IMR-90 (cell line): Measurements from ENCODE around the gene ATP6V1F. TPM values are rescaled to one million over a fixed set of nuclear protein-coding genes. Genes with fewer than 3 reads are reported as not detected.

Experiments
- ATAC-seq: fragments of 200-7000 bp; cut with Tn5 transposase; 2 replicates; pipeline ENCODE4 v1.9.1; 2020; ENCODE audit warnings: low read depth, mild to moderate bottlenecking, moderate library complexity
- BruUV-seq: library from RNA; stranded (reverse); fragments of 400-500 nt; replicated peaks from 2 replicates; lab custom pipeline; 2021; lab: Mats Ljungman, UMichigan
- CTCF ChIA-PET: fragments of 300-600 bp; formaldehyde crosslinking; extraction: SDS; loops from one replicate; lab custom pipeline; 2021; ENCODE audit warnings: antibody characterized with exemption; lab: Yijun Ruan, JAX
- POLR2A ChIA-PET: fragments of 300-600 bp; sonication (Branson Sonifier 250); formaldehyde crosslinking; loops from one replicate; lab custom pipeline; 2022; ENCODE audit warnings: antibody characterized with exemption; ENCODE audit not compliant: unreplicated experiment; lab: Charles Lee
- DNase-seq: peaks from one replicate; pipeline ENCODE4 v3.0.0; 2013
- H2AFZ ChIP-seq: replicated peaks from 2 replicates; pipeline ENCODE3; 2013; ENCODE audit warnings: low read length, mild to moderate bottlenecking; ENCODE audit not compliant: poor library complexity
- H2AK5ac ChIP-seq: 2 replicates; pipeline ENCODE4 v1.6.1; 2013; ENCODE audit warnings: low read depth, low read length, inconsistent platforms
- H2AK9ac ChIP-seq: replicated peaks from 2 replicates; pipeline ENCODE3; 2013; ENCODE audit warnings: mild to moderate bottlenecking, low read depth, low read length, moderate library complexity; ENCODE audit not compliant: poor library complexity
- H2BK120ac ChIP-seq: 2 replicates; pipeline ENCODE4 v1.6.1; 2013; ENCODE audit warnings: low read depth, low read length, inconsistent platforms
- H2BK15ac ChIP-seq: 3 replicates; pipeline ENCODE4 v1.6.1; 2013; ENCODE audit warnings: low read depth, low read length, inconsistent platforms
- H2BK20ac ChIP-seq: 2 replicates; pipeline ENCODE4 v1.6.1; 2013; ENCODE audit warnings: low read depth, mild to moderate bottlenecking, inconsistent platforms, low read length, moderate library complexity
- H2BK5ac ChIP-seq: 2 replicates; pipeline ENCODE4 v1.6.1; 2013; ENCODE audit warnings: mild to moderate bottlenecking, low read depth, low read length, inconsistent platforms; ENCODE audit not compliant: poor library complexity, severe bottlenecking
- H3K14ac ChIP-seq: replicated peaks from 2 replicates; pipeline ENCODE4 v1.6.1; 2013; ENCODE audit warnings: low read depth, low read length, inconsistent platforms
- H3K18ac ChIP-seq: 2 replicates; pipeline ENCODE4 v1.6.1; 2013; ENCODE audit warnings: low read depth, low read length, control low read depth
- H3K23ac ChIP-seq: 2 replicates; pipeline ENCODE4 v1.6.1; 2013; ENCODE audit warnings: low read depth, low read length, inconsistent platforms
- H3K27ac ChIP-seq: 2 replicates; pipeline ENCODE4 v1.5.1; 2013; ENCODE audit warnings: mild to moderate bottlenecking, control low read depth, low read length; ENCODE audit not compliant: insufficient read depth
- H3K27me3 ChIP-seq: 2 replicates; pipeline ENCODE4 v1.6.1; 2013; ENCODE audit warnings: low read length; ENCODE audit not compliant: control insufficient read depth, insufficient read depth
- H3K36me3 ChIP-seq: 2 replicates; pipeline ENCODE4 v1.6.1; 2013; ENCODE audit warnings: low read length, mixed read lengths; ENCODE audit not compliant: control insufficient read depth, insufficient read depth
- H3K4ac ChIP-seq: 2 replicates; pipeline ENCODE4 v1.6.1; 2013; ENCODE audit warnings: low read depth, low read length, inconsistent platforms
- H3K4me1 ChIP-seq: 2 replicates; pipeline ENCODE4 v1.6.1; 2013; ENCODE audit warnings: low read length, mixed read lengths; ENCODE audit not compliant: control insufficient read depth, insufficient read depth
- H3K4me2 ChIP-seq: 2 replicates; pipeline ENCODE4 v1.6.1; 2013; ENCODE audit warnings: low read depth, mild to moderate bottlenecking, control low read depth, low read length, moderate library complexity
- H3K4me3 ChIP-seq: 2 replicates; pipeline ENCODE4 v1.5.1; 2013; ENCODE audit warnings: low read depth, mild to moderate bottlenecking, control low read depth, low read length, moderate library complexity; ENCODE audit not compliant: insufficient read depth
- H3K56ac ChIP-seq: 2 replicates; pipeline ENCODE4 v1.6.1; 2013; ENCODE audit warnings: low read length, inconsistent platforms; ENCODE audit not compliant: insufficient read depth; ENCODE audit errors: extremely low read depth
- H3K79me1 ChIP-seq, 2 experiments: 2 replicates each; pipeline ENCODE4 v1.6.1; 2013; ENCODE audit warnings: low read length in 2 of 2, inconsistent platforms in 1 of 2, low read depth in 1 of 2
- H3K9ac ChIP-seq: 2 replicates; pipeline ENCODE4 v1.6.1; 2013; ENCODE audit warnings: low read depth, low read length, control low read depth
- H3K9me1 ChIP-seq: 2 replicates; pipeline ENCODE4 v1.6.1; 2013; ENCODE audit warnings: low read length, inconsistent platforms; ENCODE audit not compliant: insufficient read depth
- H3K9me3 ChIP-seq: 2 replicates; pipeline ENCODE4 v1.6.1; 2013; ENCODE audit warnings: low read length; ENCODE audit not compliant: control insufficient read depth, insufficient read depth
- H4K20me1 ChIP-seq: 2 replicates; pipeline ENCODE4 v1.6.1; 2013; ENCODE audit warnings: low read length, inconsistent platforms; ENCODE audit not compliant: insufficient read depth
- H4K5ac ChIP-seq: 2 replicates; pipeline ENCODE4 v1.6.1; 2013; ENCODE audit warnings: mild to moderate bottlenecking, low read depth, low read length, control low read depth
- H4K8ac ChIP-seq, 2 experiments: 2 replicates each; pipeline ENCODE4 v1.6.1; 2013; ENCODE audit warnings: low read depth in 2 of 2, low read length in 2 of 2, control low read depth in 1 of 2, inconsistent platforms in 1 of 2
- H4K91ac ChIP-seq: 2 replicates; pipeline ENCODE4 v1.6.1; 2013; ENCODE audit warnings: low read depth, low read length, inconsistent platforms; ENCODE audit not compliant: insufficient read depth
- BHLHE40 ChIP-seq: fragments of 150-350 bp; IDR thresholded peaks from 2 replicates; pipeline ENCODE4 v1.6.1; 2016; ENCODE audit warnings: mild to moderate bottlenecking, low read depth, low read length
- CHD1 ChIP-seq: IDR thresholded peaks from 2 replicates; pipeline ENCODE4 v1.6.1; 2012; ENCODE audit warnings: low read depth, low read length, improper control_type of control experiment
- FOS ChIP-seq: fragments of 150-350 bp; IDR thresholded peaks from 2 replicates; pipeline ENCODE4 v1.6.1; 2016; ENCODE audit warnings: low read depth, low read length
- MAFK ChIP-seq: IDR thresholded peaks from 2 replicates; pipeline ENCODE4 v1.6.1; 2012; ENCODE audit warnings: low read depth, low read length, improper control_type of control experiment
- MAZ ChIP-seq: IDR thresholded peaks from 2 replicates; pipeline ENCODE4 v1.6.1; 2012; ENCODE audit warnings: low read depth, mild to moderate bottlenecking, low read length, improper control_type of control experiment, moderate library complexity, borderline replicate concordance
- MXI1 ChIP-seq: IDR thresholded peaks from 2 replicates; pipeline ENCODE4 v1.6.1; 2012; ENCODE audit warnings: low read depth, mild to moderate bottlenecking, low read length, moderate library complexity, borderline replicate concordance
- NFE2L2 ChIP-seq: fragments of 150-350 bp; IDR thresholded peaks from 2 replicates; pipeline ENCODE4 v1.6.1; 2016; ENCODE audit warnings: low read depth, mild to moderate bottlenecking, low read length
- RAD21 ChIP-seq: IDR thresholded peaks from 2 replicates; pipeline ENCODE4 v1.6.1; 2012; ENCODE audit warnings: low read length, improper control_type of control experiment
- RCOR1 ChIP-seq: IDR thresholded peaks from 2 replicates; pipeline ENCODE4 v1.6.1; 2012; ENCODE audit warnings: mild to moderate bottlenecking, low read length, improper control_type of control experiment; ENCODE audit not compliant: insufficient replicate concordance
- RFX5 ChIP-seq: IDR thresholded peaks from 2 replicates; pipeline ENCODE4 v1.8.0; 2012; ENCODE audit warnings: low read depth, mild to moderate bottlenecking, low read length, moderate library complexity
- SMC3 ChIP-seq: fragments of 150-350 bp; IDR thresholded peaks from 2 replicates; pipeline ENCODE4 v1.6.1; 2016; ENCODE audit warnings: low read depth, mild to moderate bottlenecking, antibody characterized with exemption, low read length, moderate library complexity
- WGBS, 2 experiments: methylation state at CpG; one replicate each; pipeline versions ENCODE4 v1.1.5 to v1.1.7; 2013; ENCODE audit warnings: missing lambda C conversion rate in 2 of 2; ENCODE audit not compliant: insufficient read length in 1 of 2; ENCODE audit errors: extremely low coverage in 2 of 2; 5-methylcytosine and 5-hydroxymethylcytosine counted together
- dilution Hi-C: fragments of 300-500 bp; cut with HindIII; formaldehyde crosslinking; loops from one replicate; pipeline ENCODE4 v1.14.3; 2018; ENCODE audit warnings: low sequenced_read_pairs; ENCODE audit not compliant: unreplicated experiment
- in situ Hi-C: fragments of 300-500 bp; cut with MboI; formaldehyde crosslinking; loops from 3 replicates; pipeline ENCODE4 v1.14.3; 2019; ENCODE audit warnings: low sequenced_read_pairs, inconsistent platforms, mixed read lengths
- intact Hi-C: fragments of 100-400 bp; cut with micrococcal nuclease; formaldehyde crosslinking; loops from 2 replicates; pipeline ENCODE4 v1.10.0; 2022
- polyA plus RNA-seq, 3 experiments: library from polyadenylated mRNA; depleted of rRNA; stranded (reverse); fragments of >200 nt; gene quantifications; 2 replicates each; pipeline ENCODE4 v1.2.3, GENCODE V29; 2012; ENCODE audit warnings: low replicate concordance in 1 of 3
- total RNA-seq: library from RNA; depleted of rRNA; stranded (reverse); fragments of >200 nt; gene quantifications from 2 replicates; pipeline ENCODE4 v1.2.3, GENCODE V29; 2012
- TF ChIP-seq, protein P1 (sequence below): conservative IDR thresholded peaks from 2 replicates; pipeline ENCODE4 v1.5.1; 2012; ENCODE audit warnings: mild to moderate bottlenecking, low read depth, low read length, improper control_type of control experiment
- TF ChIP-seq, protein P2 (sequence below): fragments of 150-350 bp; IDR thresholded peaks from 2 replicates; pipeline ENCODE4 v1.6.1; 2016; ENCODE audit warnings: low read depth, mild to moderate bottlenecking, low read length, moderate library complexity, borderline replicate concordance
- TF ChIP-seq, protein P3 (sequence below): fragments of 150-350 bp; IDR thresholded peaks from 2 replicates; pipeline ENCODE4 v1.6.1; 2017; ENCODE audit warnings: mild to moderate bottlenecking, antibody characterized with exemption, low read length, low read depth

ATP6V1F gene
- total and polyA plus RNA-seq, 2 of the 4 experiments (the other 2 are of a cell fraction): 104 to 321 TPM

DNA sequence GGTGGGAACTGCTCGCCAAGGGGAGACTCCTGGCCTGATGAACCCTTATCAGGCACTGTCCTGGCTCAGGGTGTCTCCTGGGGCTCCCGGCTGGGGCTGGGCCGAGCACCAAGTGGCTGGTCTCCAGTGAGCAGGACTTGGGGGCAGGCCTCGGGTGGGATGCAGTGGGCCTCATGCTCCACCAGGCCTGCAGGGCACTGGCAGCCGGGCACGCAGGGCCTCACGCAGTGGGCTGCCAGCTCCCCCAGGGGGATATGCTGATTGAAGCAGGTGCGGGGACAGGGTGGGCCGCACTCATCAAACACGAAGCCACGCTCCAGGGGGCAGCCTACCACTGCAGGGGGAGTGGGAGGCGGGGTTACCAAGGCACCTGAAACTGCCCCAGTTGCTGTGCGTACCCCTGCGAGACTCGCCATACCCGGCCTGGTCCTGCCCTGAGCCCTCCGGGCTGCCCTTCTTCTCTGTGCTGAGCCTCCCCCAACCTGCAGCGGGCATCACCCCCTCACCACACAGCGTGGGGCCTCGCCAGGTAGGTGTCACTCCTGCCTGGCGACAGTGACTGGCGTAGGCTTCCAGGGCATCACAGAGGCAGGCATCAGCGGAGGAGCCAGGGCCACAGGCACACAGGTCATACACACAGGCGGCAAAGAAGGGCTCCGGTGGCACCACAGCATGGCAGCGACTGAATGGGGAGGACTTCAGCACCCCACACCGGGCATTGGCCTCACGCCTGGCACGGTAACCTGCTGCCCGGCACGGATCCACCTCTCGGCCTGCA, 14.5 kb downstream of the ATP6V1F start:
- in situ Hi-C loops: loop anchor here (25.0 kb wide), 1 partner anchor 415 kb away; the partner anchor contains the start of gene HILPDA
- no peak for TF ChIP-seq SMC3
- no peak for TF ChIP-seq MAZ
- no peak for TF ChIP-seq CHD1
- TF ChIP-seq NFE2L2: no peak
- TF ChIP-seq, protein P1, sequence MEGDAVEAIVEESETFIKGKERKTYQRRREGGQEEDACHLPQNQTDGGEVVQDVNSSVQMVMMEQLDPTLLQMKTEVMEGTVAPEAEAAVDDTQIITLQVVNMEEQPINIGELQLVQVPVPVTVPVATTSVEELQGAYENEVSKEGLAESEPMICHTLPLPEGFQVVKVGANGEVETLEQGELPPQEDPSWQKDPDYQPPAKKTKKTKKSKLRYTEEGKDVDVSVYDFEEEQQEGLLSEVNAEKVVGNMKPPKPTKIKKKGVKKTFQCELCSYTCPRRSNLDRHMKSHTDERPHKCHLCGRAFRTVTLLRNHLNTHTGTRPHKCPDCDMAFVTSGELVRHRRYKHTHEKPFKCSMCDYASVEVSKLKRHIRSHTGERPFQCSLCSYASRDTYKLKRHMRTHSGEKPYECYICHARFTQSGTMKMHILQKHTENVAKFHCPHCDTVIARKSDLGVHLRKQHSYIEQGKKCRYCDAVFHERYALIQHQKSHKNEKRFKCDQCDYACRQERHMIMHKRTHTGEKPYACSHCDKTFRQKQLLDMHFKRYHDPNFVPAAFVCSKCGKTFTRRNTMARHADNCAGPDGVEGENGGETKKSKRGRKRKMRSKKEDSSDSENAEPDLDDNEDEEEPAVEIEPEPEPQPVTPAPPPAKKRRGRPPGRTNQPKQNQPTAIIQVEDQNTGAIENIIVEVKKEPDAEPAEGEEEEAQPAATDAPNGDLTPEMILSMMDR: no peak
- no peak for TF ChIP-seq FOS
- TF ChIP-seq, protein P2, sequence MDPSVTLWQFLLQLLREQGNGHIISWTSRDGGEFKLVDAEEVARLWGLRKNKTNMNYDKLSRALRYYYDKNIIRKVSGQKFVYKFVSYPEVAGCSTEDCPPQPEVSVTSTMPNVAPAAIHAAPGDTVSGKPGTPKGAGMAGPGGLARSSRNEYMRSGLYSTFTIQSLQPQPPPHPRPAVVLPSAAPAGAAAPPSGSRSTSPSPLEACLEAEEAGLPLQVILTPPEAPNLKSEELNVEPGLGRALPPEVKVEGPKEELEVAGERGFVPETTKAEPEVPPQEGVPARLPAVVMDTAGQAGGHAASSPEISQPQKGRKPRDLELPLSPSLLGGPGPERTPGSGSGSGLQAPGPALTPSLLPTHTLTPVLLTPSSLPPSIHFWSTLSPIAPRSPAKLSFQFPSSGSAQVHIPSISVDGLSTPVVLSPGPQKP: no peak
- TF ChIP-seq, protein P3, sequence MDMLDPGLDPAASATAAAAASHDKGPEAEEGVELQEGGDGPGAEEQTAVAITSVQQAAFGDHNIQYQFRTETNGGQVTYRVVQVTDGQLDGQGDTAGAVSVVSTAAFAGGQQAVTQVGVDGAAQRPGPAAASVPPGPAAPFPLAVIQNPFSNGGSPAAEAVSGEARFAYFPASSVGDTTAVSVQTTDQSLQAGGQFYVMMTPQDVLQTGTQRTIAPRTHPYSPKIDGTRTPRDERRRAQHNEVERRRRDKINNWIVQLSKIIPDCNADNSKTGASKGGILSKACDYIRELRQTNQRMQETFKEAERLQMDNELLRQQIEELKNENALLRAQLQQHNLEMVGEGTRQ: no peak
- no peak for TF ChIP-seq RFX5
- no peak for TF ChIP-seq RAD21
- TF ChIP-seq MXI1: no peak
- no peak for TF ChIP-seq MAFK
- TF ChIP-seq BHLHE40: no peak
- no peak for TF ChIP-seq RCOR1
- no peak for DNase-seq
- no peak overlapping the region for H3K4me3 ChIP-seq
- H3K4ac ChIP-seq: no peak overlapping the region
- dilution Hi-C loops: no loop called here
- no peak overlapping the region for H3K18ac ChIP-seq
- H3K79me1 ChIP-seq: no peaks in the 10 kb centered on the region
- no peaks in the 10 kb centered on the region for H3K36me3 ChIP-seq
- no peaks in the 10 kb centered on the region for H3K9me1 ChIP-seq
- 86% methylated on average over 24 of the region's 32 CpGs; no CpG with 5 or more reads in 1 of the 2 experiments for WGBS, 2 experiments
- H2AK5ac ChIP-seq: no peak overlapping the region
- no peak overlapping the region for H2BK15ac ChIP-seq
- H3K4me2 ChIP-seq: no peak overlapping the region
- ChIA-PET POLR2A (no interaction called here), CTCF (no interaction called here)
- H3K14ac ChIP-seq: no peak overlapping the region
- no peaks in the 10 kb centered on the region for H4K20me1 ChIP-seq
- BruUV-seq: no TSS peak
- no peak overlapping the region for H4K8ac ChIP-seq
- no peak overlapping the region for H3K9ac ChIP-seq
- no peak overlapping the region for H3K56ac ChIP-seq
- H2AK9ac ChIP-seq: no peak overlapping the region
- no peak overlapping the region for H4K5ac ChIP-seq
- H3K27me3 ChIP-seq: peaks cover 15% of the 10 kb centered on the region
- no peak overlapping the region for H2BK120ac ChIP-seq
- H2AFZ ChIP-seq: no peak overlapping the region
- H3K9me3 ChIP-seq: no peaks in the 10 kb centered on the region
- no peak overlapping the region for H2BK5ac ChIP-seq
- ATAC-seq: no peak
- no peak overlapping the region for H3K27ac ChIP-seq
- H3K4me1 ChIP-seq: no peaks in the 10 kb centered on the region
- H4K91ac ChIP-seq: no peak overlapping the region
- no peak overlapping the region for H3K23ac ChIP-seq
- no peak overlapping the region for H2BK20ac ChIP-seq
- intact Hi-C loops: no loop called here
